Chondrocyte (in vitro differentiated cells): ENCODE data around the gene GADL1. TPM values are rescaled to one million over a fixed set of nuclear protein-coding genes. Genes with fewer than 3 reads are reported as not detected.

ENCODE experiments used
- DNase-seq: peaks from one replicate; pipeline ENCODE4 v3.0.0; 2021; ENCODE audit warnings: mixed read lengths, low spot score
- H3K27ac Mint-ChIP-seq: one replicate; pipeline ENCODE4 v1.8.0; 2021; ENCODE audit warnings: mild to moderate bottlenecking, moderate library complexity, mixed read lengths; ENCODE audit not compliant: unreplicated experiment
- H3K27me3 Mint-ChIP-seq: 2 replicates; pipeline ENCODE4 v1.8.0; 2021; ENCODE audit warnings: low read depth, mixed read lengths
- H3K36me3 Mint-ChIP-seq: 2 replicates; pipeline ENCODE4 v1.8.0; 2021; ENCODE audit warnings: low read depth, mixed read lengths
- H3K4me1 Mint-ChIP-seq: 2 replicates; pipeline ENCODE4 v1.8.0; 2021; ENCODE audit warnings: low read depth, mild to moderate bottlenecking, mixed read lengths
- H3K4me3 Mint-ChIP-seq: one replicate; pipeline ENCODE4 v1.8.0; 2021; ENCODE audit warnings: mild to moderate bottlenecking, moderate library complexity, mixed read lengths; ENCODE audit not compliant: unreplicated experiment
- H3K9me3 Mint-ChIP-seq: 2 replicates; pipeline ENCODE4 v1.8.0; 2021; ENCODE audit warnings: low read depth, mixed read lengths
- total RNA-seq: library from RNA; stranded (reverse); gene quantifications from 3 replicates; pipeline ENCODE4 v1.2.1, GENCODE V29; 2021
- TF ChIP-seq, protein P1 (sequence below): fragments of 200-600 bp; sonication (generic); IDR thresholded peaks from 2 replicates; pipeline ENCODE4 v1.5.0; 2021; ENCODE audit warnings: antibody characterized with exemption, mild to moderate bottlenecking, moderate library complexity

The GADL1 gene
- total RNA-seq, 1 donor from 2014 or later, result not detected

DNA sequence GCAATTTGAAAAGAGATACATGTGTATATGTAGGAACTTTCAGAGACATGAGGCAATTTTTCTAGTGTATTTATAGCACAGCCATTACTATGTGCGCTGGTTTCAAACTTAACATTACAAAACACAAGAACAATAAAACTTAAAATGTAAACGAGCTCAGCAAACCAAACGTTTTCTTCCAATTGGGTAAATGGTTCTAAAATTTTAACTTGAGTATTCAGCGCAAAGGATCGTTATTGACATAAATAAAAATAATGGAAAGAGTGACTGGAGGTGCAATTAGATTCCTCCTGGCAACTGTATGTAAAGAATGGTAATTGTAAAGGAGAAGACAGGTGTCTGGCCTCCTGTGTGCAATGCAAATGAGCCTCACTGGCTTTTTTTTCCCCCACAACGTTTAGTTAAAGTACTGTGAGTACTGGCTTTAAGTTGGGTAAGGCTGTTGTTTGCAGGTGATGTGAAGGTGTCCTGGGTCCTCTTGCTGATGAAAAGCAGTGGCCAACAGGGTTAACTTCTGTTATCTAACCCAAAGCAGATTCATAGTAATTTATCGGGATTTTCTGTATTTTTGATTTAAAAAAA, 14.1 kb upstream of the GADL1 start:
- no peaks in the 10 kb centered on the region for H3K27me3 Mint-ChIP-seq
- no peak overlapping the region for H3K4me3 Mint-ChIP-seq
- no peaks in the 10 kb centered on the region for H3K9me3 Mint-ChIP-seq
- DNase-seq, result no peak
- H3K27ac Mint-ChIP-seq, result no peak overlapping the region
- H3K36me3 Mint-ChIP-seq, result no peaks in the 10 kb centered on the region
- TF ChIP-seq, protein P1, sequence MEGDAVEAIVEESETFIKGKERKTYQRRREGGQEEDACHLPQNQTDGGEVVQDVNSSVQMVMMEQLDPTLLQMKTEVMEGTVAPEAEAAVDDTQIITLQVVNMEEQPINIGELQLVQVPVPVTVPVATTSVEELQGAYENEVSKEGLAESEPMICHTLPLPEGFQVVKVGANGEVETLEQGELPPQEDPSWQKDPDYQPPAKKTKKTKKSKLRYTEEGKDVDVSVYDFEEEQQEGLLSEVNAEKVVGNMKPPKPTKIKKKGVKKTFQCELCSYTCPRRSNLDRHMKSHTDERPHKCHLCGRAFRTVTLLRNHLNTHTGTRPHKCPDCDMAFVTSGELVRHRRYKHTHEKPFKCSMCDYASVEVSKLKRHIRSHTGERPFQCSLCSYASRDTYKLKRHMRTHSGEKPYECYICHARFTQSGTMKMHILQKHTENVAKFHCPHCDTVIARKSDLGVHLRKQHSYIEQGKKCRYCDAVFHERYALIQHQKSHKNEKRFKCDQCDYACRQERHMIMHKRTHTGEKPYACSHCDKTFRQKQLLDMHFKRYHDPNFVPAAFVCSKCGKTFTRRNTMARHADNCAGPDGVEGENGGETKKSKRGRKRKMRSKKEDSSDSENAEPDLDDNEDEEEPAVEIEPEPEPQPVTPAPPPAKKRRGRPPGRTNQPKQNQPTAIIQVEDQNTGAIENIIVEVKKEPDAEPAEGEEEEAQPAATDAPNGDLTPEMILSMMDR, result no peak
- H3K4me1 Mint-ChIP-seq, result peaks cover 5% of the 10 kb centered on the region

DNA sequence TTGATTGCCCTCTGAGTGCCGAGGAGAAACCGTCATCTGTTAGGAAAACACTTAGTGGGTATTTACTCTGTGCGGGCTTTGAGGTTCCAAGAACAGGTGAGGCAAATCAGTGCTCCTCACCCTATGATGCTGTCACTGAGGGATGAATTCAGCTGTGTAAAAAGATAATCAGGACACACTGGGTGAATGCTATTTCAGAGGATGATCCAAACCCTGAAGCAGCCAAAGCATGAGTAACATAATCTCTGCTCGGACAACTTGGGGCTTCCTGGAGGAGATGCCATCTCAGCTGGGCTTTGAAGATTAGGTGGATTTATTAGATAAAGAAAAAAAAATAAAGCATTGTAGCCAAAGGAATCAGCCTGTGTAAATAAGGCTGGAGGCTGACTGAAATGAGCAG, 10.5 kb upstream of the GADL1 start:
- Mint-ChIP-seq H3K4me3 (no peak overlapping the region), H3K9me3 (no peaks in the 10 kb centered on the region), H3K4me1 (no peaks in the 10 kb centered on the region), H3K27ac (no peak overlapping the region), H3K27me3 (peaks cover 1% of the 10 kb centered on the region), H3K36me3 (peaks cover 3% of the 10 kb centered on the region)
- TF ChIP-seq, protein P1, result no peak
- DNase-seq, result no peak

DNA sequence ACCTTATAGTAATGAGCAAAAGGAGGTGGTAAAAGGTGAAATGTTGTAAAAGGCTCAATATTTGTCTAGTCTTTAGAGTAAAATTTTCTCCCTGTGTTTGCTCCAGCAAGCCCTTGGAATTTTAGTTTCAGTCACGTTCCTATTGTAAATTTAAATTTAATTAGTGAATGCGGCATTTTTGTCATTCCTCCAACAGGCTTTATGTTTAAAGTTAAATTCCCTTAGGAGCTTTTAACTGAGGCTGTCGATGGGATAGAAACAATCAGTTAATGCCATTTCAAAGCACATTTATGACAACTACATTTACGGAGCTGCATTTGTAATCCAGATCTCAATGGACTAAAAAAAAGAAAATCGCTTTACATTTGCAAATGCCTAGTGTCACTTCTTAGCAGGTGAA, 868 bp upstream of the GADL1 start:
- Mint-ChIP-seq H3K4me1 (peaks cover 10% of the 10 kb centered on the region), H3K27ac (no peak overlapping the region), H3K4me3 (no peak overlapping the region), H3K27me3 (peaks cover 21% of the 10 kb centered on the region), H3K36me3 (no peaks in the 10 kb centered on the region), H3K9me3 (no peaks in the 10 kb centered on the region)
- TF ChIP-seq, protein P1, result no peak
- no peak for DNase-seq

DNA sequence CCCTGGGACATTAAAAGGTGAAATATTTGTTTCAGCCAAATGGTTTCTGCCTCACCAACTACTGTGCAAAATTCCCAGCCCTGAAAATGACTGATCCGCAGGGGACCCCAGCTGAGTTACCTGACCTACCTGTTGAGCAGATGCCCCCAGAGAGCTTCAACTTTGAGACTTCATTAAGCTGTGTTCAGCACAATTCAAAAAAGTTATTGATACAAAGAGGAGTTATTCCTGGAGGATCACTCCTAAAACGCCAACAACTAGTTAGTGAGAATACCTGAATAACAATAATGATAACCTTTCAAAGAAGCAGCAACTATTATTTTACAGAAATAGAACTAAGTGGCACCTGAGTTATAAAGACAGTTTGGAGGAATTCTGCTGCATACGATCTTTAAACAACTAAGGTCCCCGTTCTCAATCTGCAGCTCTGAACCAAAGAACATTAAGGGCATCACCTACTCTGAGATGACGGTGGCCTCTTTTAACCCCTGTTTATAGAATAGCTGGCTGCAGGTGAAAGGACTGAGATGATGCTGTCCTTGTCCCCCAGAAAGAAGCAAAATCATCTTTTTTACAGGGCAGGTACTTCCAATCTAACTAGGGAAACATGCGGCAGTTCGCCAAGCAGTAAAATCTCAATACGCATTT, 659 bp downstream of the GADL1 start:
- TF ChIP-seq, protein P1, result no peak
- Mint-ChIP-seq H3K4me3 (peak overlapping the region; percentile 68), H3K27ac (no peak overlapping the region), H3K36me3 (no peaks in the 10 kb centered on the region), H3K4me1 (peaks cover 10% of the 10 kb centered on the region), H3K9me3 (no peaks in the 10 kb centered on the region), H3K27me3 (peaks cover 23% of the 10 kb centered on the region)
- no peak for DNase-seq

DNA sequence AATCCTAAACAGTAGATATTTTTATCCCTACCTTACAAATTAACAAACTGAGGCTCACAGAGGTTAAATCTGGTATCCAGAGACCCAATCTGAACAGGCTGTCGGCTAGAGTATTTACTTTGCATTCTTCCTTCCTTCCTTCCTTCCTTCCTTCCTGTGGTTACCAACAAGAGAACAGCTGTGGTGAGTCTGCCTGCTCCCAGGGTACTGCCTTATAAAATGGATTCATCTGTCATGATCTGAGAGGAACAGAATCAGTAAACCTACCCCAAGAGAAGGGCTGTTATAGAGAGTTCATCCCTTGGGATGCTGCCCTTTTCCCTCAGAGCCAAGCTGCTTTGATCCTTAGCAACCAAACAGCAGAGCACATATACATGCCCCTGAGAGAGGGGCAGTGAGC, 3.6 kb downstream of the GADL1 start:
- TF ChIP-seq, protein P1, result no peak
- no peak for DNase-seq
- Mint-ChIP-seq H3K9me3 (no peaks in the 10 kb centered on the region), H3K4me1 (peaks cover 10% of the 10 kb centered on the region), H3K27me3 (peaks cover 25% of the 10 kb centered on the region), H3K27ac (no peak overlapping the region), H3K36me3 (no peaks in the 10 kb centered on the region), H3K4me3 (no peak overlapping the region)
